ENCODE results near the gene PLEKHM2.
"Not testable (repeated sequence)": the region's sequence is repeated elsewhere in the genome, so short reads cannot be mapped to it uniquely, and the experiment has no call there.

PLEKHM2 gene

GRCh38 chr1:15684042-15684461 lies at the start of gene PLEKHM2:
Gene PLEKHM2 (plus strand): TSS chr1:15684320. CDS start chr1:15684559, 239 bp downstream.
- in situ Hi-C loops (cut with MboI; ENCODE audit: low pct_unique_long_range_greater_than_20kb, low sequenced_read_pairs), result no loop called here
- DNase-seq, result no peak

GRCh38 chr1:15636436-15636835 lies 47.7 kb upstream of the PLEKHM2 start:
- in situ Hi-C loops (cut with MboI; ENCODE audit: low pct_unique_long_range_greater_than_20kb, low sequenced_read_pairs), result no loop called here
- no peak for DNase-seq

GRCh38 chr1:15637826-15638225 lies 46.3 kb upstream of the PLEKHM2 start:
- no peak for DNase-seq
- in situ Hi-C loops (cut with MboI; ENCODE audit: low pct_unique_long_range_greater_than_20kb, low sequenced_read_pairs), result no loop called here

- in situ Hi-C loops (cut with MboI; ENCODE audit: low pct_unique_long_range_greater_than_20kb, low sequenced_read_pairs), result no loop called here
- no peak for DNase-seq
Measured at GRCh38 chr1:15639262-15639661, 44.9 kb upstream of the PLEKHM2 start.

- in situ Hi-C loops (cut with MboI; ENCODE audit: low pct_unique_long_range_greater_than_20kb, low sequenced_read_pairs), result no loop called here
- DNase-seq, result no peak
Measured at GRCh38 chr1:15639931-15640330, 44.2 kb upstream of the PLEKHM2 start.

GRCh38 chr1:15640667-15641066 lies 43.5 kb upstream of the PLEKHM2 start:
- no peak for DNase-seq
- in situ Hi-C loops (cut with MboI; ENCODE audit: low pct_unique_long_range_greater_than_20kb, low sequenced_read_pairs), result no loop called here

GRCh38 chr1:15649937-15650336 lies 34.2 kb upstream of the PLEKHM2 start:
- in situ Hi-C loops (cut with MboI; ENCODE audit: low pct_unique_long_range_greater_than_20kb, low sequenced_read_pairs), result no loop called here
- no peak for DNase-seq

GRCh38 chr1:15650433-15650832 lies 33.7 kb upstream of the PLEKHM2 start:
- in situ Hi-C loops (cut with MboI; ENCODE audit: low pct_unique_long_range_greater_than_20kb, low sequenced_read_pairs), result no loop called here
- no peak for DNase-seq

GRCh38 chr1:15652130-15652529 lies 32.0 kb upstream of the PLEKHM2 start:
- DNase-seq; in situ Hi-C loops (cut with MboI; ENCODE audit: low pct_unique_long_range_greater_than_20kb, low sequenced_read_pairs): not testable (repeated sequence)

GRCh38 chr1:15654091-15654690 lies 29.9 kb upstream of the PLEKHM2 start:
- in situ Hi-C loops (cut with MboI; ENCODE audit: low pct_unique_long_range_greater_than_20kb, low sequenced_read_pairs), result no loop called here
- DNase-seq, result no peak

- DNase-seq, result no peak
- in situ Hi-C loops (cut with MboI; ENCODE audit: low pct_unique_long_range_greater_than_20kb, low sequenced_read_pairs), result no loop called here
Measured at GRCh38 chr1:15656464-15656863, 27.7 kb upstream of the PLEKHM2 start.

GRCh38 chr1:15657021-15657420 lies 27.1 kb upstream of the PLEKHM2 start:
- no peak for DNase-seq
- in situ Hi-C loops (cut with MboI; ENCODE audit: low pct_unique_long_range_greater_than_20kb, low sequenced_read_pairs), result no loop called here

- no peak for DNase-seq
- in situ Hi-C loops (cut with MboI; ENCODE audit: low pct_unique_long_range_greater_than_20kb, low sequenced_read_pairs), result no loop called here
Measured at GRCh38 chr1:15660151-15660550, 24.0 kb upstream of the PLEKHM2 start.

- DNase-seq, result no peak
- in situ Hi-C loops (cut with MboI; ENCODE audit: low pct_unique_long_range_greater_than_20kb, low sequenced_read_pairs), result no loop called here
Measured at GRCh38 chr1:15662477-15662876, 21.6 kb upstream of the PLEKHM2 start.

GRCh38 chr1:15663925-15664324 lies 20.2 kb upstream of the PLEKHM2 start:
- no peak for DNase-seq
- in situ Hi-C loops (cut with MboI; ENCODE audit: low pct_unique_long_range_greater_than_20kb, low sequenced_read_pairs), result no loop called here

GRCh38 chr1:15667362-15667761 lies 16.8 kb upstream of the PLEKHM2 start:
- in situ Hi-C loops (cut with MboI; ENCODE audit: low pct_unique_long_range_greater_than_20kb, low sequenced_read_pairs), result no loop called here
- no peak for DNase-seq

- DNase-seq, result no peak
- in situ Hi-C loops (cut with MboI; ENCODE audit: low pct_unique_long_range_greater_than_20kb, low sequenced_read_pairs), result no loop called here
Measured at GRCh38 chr1:15668089-15668754, 15.9 kb upstream of the PLEKHM2 start.

GRCh38 chr1:15669074-15669473 lies 15.0 kb upstream of the PLEKHM2 start:
- in situ Hi-C loops (cut with MboI; ENCODE audit: low pct_unique_long_range_greater_than_20kb, low sequenced_read_pairs), result no loop called here
- DNase-seq, result no peak

GRCh38 chr1:15669864-15670263 lies 14.3 kb upstream of the PLEKHM2 start:
- no peak for DNase-seq
- in situ Hi-C loops (cut with MboI; ENCODE audit: low pct_unique_long_range_greater_than_20kb, low sequenced_read_pairs), result no loop called here

GRCh38 chr1:15671430-15671829 lies 12.7 kb upstream of the PLEKHM2 start:
- no peak for DNase-seq
- in situ Hi-C loops (cut with MboI; ENCODE audit: low pct_unique_long_range_greater_than_20kb, low sequenced_read_pairs), result no loop called here
